IMR-90 (cell line): ENCODE data around the gene SIRT7. TPM values are rescaled to one million over a fixed set of nuclear protein-coding genes. Genes with fewer than 3 reads are reported as not detected.

Source experiments
- ATAC-seq: fragments of 200-7000 bp; cut with Tn5 transposase; 2 replicates; pipeline ENCODE4 v1.9.1; 2020; ENCODE audit warnings: low read depth, mild to moderate bottlenecking, moderate library complexity
- BruUV-seq: library from RNA; stranded (reverse); fragments of 400-500 nt; replicated peaks from 2 replicates; lab custom pipeline; 2021; lab: Mats Ljungman, UMichigan
- CTCF ChIA-PET: fragments of 300-600 bp; formaldehyde crosslinking; extraction: SDS; loops from one replicate; lab custom pipeline; 2021; ENCODE audit warnings: antibody characterized with exemption; lab: Yijun Ruan, JAX
- POLR2A ChIA-PET: fragments of 300-600 bp; sonication (Branson Sonifier 250); formaldehyde crosslinking; loops from one replicate; lab custom pipeline; 2022; ENCODE audit warnings: antibody characterized with exemption; ENCODE audit not compliant: unreplicated experiment; lab: Charles Lee
- DNase-seq: peaks from one replicate; pipeline ENCODE4 v3.0.0; 2013
- H2AFZ ChIP-seq: replicated peaks from 2 replicates; pipeline ENCODE3; 2013; ENCODE audit warnings: low read length, mild to moderate bottlenecking; ENCODE audit not compliant: poor library complexity
- H2AK5ac ChIP-seq: 2 replicates; pipeline ENCODE4 v1.6.1; 2013; ENCODE audit warnings: low read depth, low read length, inconsistent platforms
- H2AK9ac ChIP-seq: replicated peaks from 2 replicates; pipeline ENCODE3; 2013; ENCODE audit warnings: mild to moderate bottlenecking, low read depth, low read length, moderate library complexity; ENCODE audit not compliant: poor library complexity
- H2BK120ac ChIP-seq: 2 replicates; pipeline ENCODE4 v1.6.1; 2013; ENCODE audit warnings: low read depth, low read length, inconsistent platforms
- H2BK15ac ChIP-seq: 3 replicates; pipeline ENCODE4 v1.6.1; 2013; ENCODE audit warnings: low read depth, low read length, inconsistent platforms
- H2BK20ac ChIP-seq: 2 replicates; pipeline ENCODE4 v1.6.1; 2013; ENCODE audit warnings: low read depth, mild to moderate bottlenecking, inconsistent platforms, low read length, moderate library complexity
- H2BK5ac ChIP-seq: 2 replicates; pipeline ENCODE4 v1.6.1; 2013; ENCODE audit warnings: mild to moderate bottlenecking, low read depth, low read length, inconsistent platforms; ENCODE audit not compliant: poor library complexity, severe bottlenecking
- H3K14ac ChIP-seq: replicated peaks from 2 replicates; pipeline ENCODE4 v1.6.1; 2013; ENCODE audit warnings: low read depth, low read length, inconsistent platforms
- H3K18ac ChIP-seq: 2 replicates; pipeline ENCODE4 v1.6.1; 2013; ENCODE audit warnings: low read depth, low read length, control low read depth
- H3K23ac ChIP-seq: 2 replicates; pipeline ENCODE4 v1.6.1; 2013; ENCODE audit warnings: low read depth, low read length, inconsistent platforms
- H3K27ac ChIP-seq: 2 replicates; pipeline ENCODE4 v1.5.1; 2013; ENCODE audit warnings: mild to moderate bottlenecking, control low read depth, low read length; ENCODE audit not compliant: insufficient read depth
- H3K27me3 ChIP-seq: 2 replicates; pipeline ENCODE4 v1.6.1; 2013; ENCODE audit warnings: low read length; ENCODE audit not compliant: control insufficient read depth, insufficient read depth
- H3K36me3 ChIP-seq: 2 replicates; pipeline ENCODE4 v1.6.1; 2013; ENCODE audit warnings: low read length, mixed read lengths; ENCODE audit not compliant: control insufficient read depth, insufficient read depth
- H3K4ac ChIP-seq: 2 replicates; pipeline ENCODE4 v1.6.1; 2013; ENCODE audit warnings: low read depth, low read length, inconsistent platforms
- H3K4me1 ChIP-seq: 2 replicates; pipeline ENCODE4 v1.6.1; 2013; ENCODE audit warnings: low read length, mixed read lengths; ENCODE audit not compliant: control insufficient read depth, insufficient read depth
- H3K4me2 ChIP-seq: 2 replicates; pipeline ENCODE4 v1.6.1; 2013; ENCODE audit warnings: low read depth, mild to moderate bottlenecking, control low read depth, low read length, moderate library complexity
- H3K4me3 ChIP-seq: 2 replicates; pipeline ENCODE4 v1.5.1; 2013; ENCODE audit warnings: low read depth, mild to moderate bottlenecking, control low read depth, low read length, moderate library complexity; ENCODE audit not compliant: insufficient read depth
- H3K56ac ChIP-seq: 2 replicates; pipeline ENCODE4 v1.6.1; 2013; ENCODE audit warnings: low read length, inconsistent platforms; ENCODE audit not compliant: insufficient read depth; ENCODE audit errors: extremely low read depth
- H3K79me1 ChIP-seq, 2 experiments: 2 replicates each; pipeline ENCODE4 v1.6.1; 2013; ENCODE audit warnings: low read length in 2 of 2, inconsistent platforms in 1 of 2, low read depth in 1 of 2
- H3K9ac ChIP-seq: 2 replicates; pipeline ENCODE4 v1.6.1; 2013; ENCODE audit warnings: low read depth, low read length, control low read depth
- H3K9me1 ChIP-seq: 2 replicates; pipeline ENCODE4 v1.6.1; 2013; ENCODE audit warnings: low read length, inconsistent platforms; ENCODE audit not compliant: insufficient read depth
- H3K9me3 ChIP-seq: 2 replicates; pipeline ENCODE4 v1.6.1; 2013; ENCODE audit warnings: low read length; ENCODE audit not compliant: control insufficient read depth, insufficient read depth
- H4K20me1 ChIP-seq: 2 replicates; pipeline ENCODE4 v1.6.1; 2013; ENCODE audit warnings: low read length, inconsistent platforms; ENCODE audit not compliant: insufficient read depth
- H4K5ac ChIP-seq: 2 replicates; pipeline ENCODE4 v1.6.1; 2013; ENCODE audit warnings: mild to moderate bottlenecking, low read depth, low read length, control low read depth
- H4K8ac ChIP-seq, 2 experiments: 2 replicates each; pipeline ENCODE4 v1.6.1; 2013; ENCODE audit warnings: low read depth in 2 of 2, low read length in 2 of 2, control low read depth in 1 of 2, inconsistent platforms in 1 of 2
- H4K91ac ChIP-seq: 2 replicates; pipeline ENCODE4 v1.6.1; 2013; ENCODE audit warnings: low read depth, low read length, inconsistent platforms; ENCODE audit not compliant: insufficient read depth
- BHLHE40 ChIP-seq: fragments of 150-350 bp; IDR thresholded peaks from 2 replicates; pipeline ENCODE4 v1.6.1; 2016; ENCODE audit warnings: mild to moderate bottlenecking, low read depth, low read length
- CEBPB ChIP-seq: IDR thresholded peaks from 2 replicates; pipeline ENCODE4 v1.6.1; 2012; ENCODE audit warnings: low read depth, low read length, improper control_type of control experiment
- CHD1 ChIP-seq: IDR thresholded peaks from 2 replicates; pipeline ENCODE4 v1.6.1; 2012; ENCODE audit warnings: low read depth, low read length, improper control_type of control experiment
- CTCF ChIP-seq: conservative IDR thresholded peaks from 2 replicates; pipeline ENCODE4 v1.5.1; 2012; ENCODE audit warnings: mild to moderate bottlenecking, low read depth, low read length, improper control_type of control experiment
- MAFK ChIP-seq: IDR thresholded peaks from 2 replicates; pipeline ENCODE4 v1.6.1; 2012; ENCODE audit warnings: low read depth, low read length, improper control_type of control experiment
- MXI1 ChIP-seq: IDR thresholded peaks from 2 replicates; pipeline ENCODE4 v1.6.1; 2012; ENCODE audit warnings: low read depth, mild to moderate bottlenecking, low read length, moderate library complexity, borderline replicate concordance
- NFE2L2 ChIP-seq: fragments of 150-350 bp; IDR thresholded peaks from 2 replicates; pipeline ENCODE4 v1.6.1; 2016; ENCODE audit warnings: low read depth, mild to moderate bottlenecking, low read length
- POLR2A ChIP-seq: IDR thresholded peaks from 2 replicates; pipeline ENCODE4 v1.6.1; 2012; ENCODE audit warnings: mild to moderate bottlenecking, low read depth, low read length
- RAD21 ChIP-seq: IDR thresholded peaks from 2 replicates; pipeline ENCODE4 v1.6.1; 2012; ENCODE audit warnings: low read length, improper control_type of control experiment
- RCOR1 ChIP-seq: IDR thresholded peaks from 2 replicates; pipeline ENCODE4 v1.6.1; 2012; ENCODE audit warnings: mild to moderate bottlenecking, low read length, improper control_type of control experiment; ENCODE audit not compliant: insufficient replicate concordance
- SMC3 ChIP-seq: fragments of 150-350 bp; IDR thresholded peaks from 2 replicates; pipeline ENCODE4 v1.6.1; 2016; ENCODE audit warnings: low read depth, mild to moderate bottlenecking, antibody characterized with exemption, low read length, moderate library complexity
- WGBS, 2 experiments: methylation state at CpG; one replicate each; pipeline versions ENCODE4 v1.1.5 to v1.1.7; 2013; ENCODE audit warnings: missing lambda C conversion rate in 2 of 2; ENCODE audit not compliant: insufficient read length in 1 of 2; ENCODE audit errors: extremely low coverage in 2 of 2; 5-methylcytosine and 5-hydroxymethylcytosine counted together
- dilution Hi-C: fragments of 300-500 bp; cut with HindIII; formaldehyde crosslinking; loops from one replicate; pipeline ENCODE4 v1.14.3; 2018; ENCODE audit warnings: low sequenced_read_pairs; ENCODE audit not compliant: unreplicated experiment
- in situ Hi-C: fragments of 300-500 bp; cut with MboI; formaldehyde crosslinking; loops from 3 replicates; pipeline ENCODE4 v1.14.3; 2019; ENCODE audit warnings: low sequenced_read_pairs, inconsistent platforms, mixed read lengths
- intact Hi-C: fragments of 100-400 bp; cut with micrococcal nuclease; formaldehyde crosslinking; loops from 2 replicates; pipeline ENCODE4 v1.10.0; 2022
- polyA plus RNA-seq, 3 experiments: library from polyadenylated mRNA; depleted of rRNA; stranded (reverse); fragments of >200 nt; gene quantifications; 2 replicates each; pipeline ENCODE4 v1.2.3, GENCODE V29; 2012; ENCODE audit warnings: low replicate concordance in 1 of 3
- total RNA-seq: library from RNA; depleted of rRNA; stranded (reverse); fragments of >200 nt; gene quantifications from 2 replicates; pipeline ENCODE4 v1.2.3, GENCODE V29; 2012
- TF ChIP-seq, protein P1 (sequence below): fragments of 150-350 bp; IDR thresholded peaks from 2 replicates; pipeline ENCODE4 v1.6.1; 2017; ENCODE audit warnings: mild to moderate bottlenecking, antibody characterized with exemption, low read length, low read depth

Gene SIRT7
- total and polyA plus RNA-seq, 2 of the 4 experiments (the other 2 are of a cell fraction), result 14.5 to 19.8 TPM

GRCh38 chr17:81884968-81885367 lies 33.0 kb downstream of the SIRT7 start:
- no peak overlapping the region for H2AFZ ChIP-seq
- no peak overlapping the region for H3K56ac ChIP-seq
- 100% methylated on average over 2 of the region's 5 CpGs; no CpG with 5 or more reads in 1 of the 2 experiments for WGBS, 2 experiments
- no peak for DNase-seq
- no peak overlapping the region for H4K91ac ChIP-seq
- H3K4me3 ChIP-seq, result no peak overlapping the region
- peaks cover 58% of the 10 kb centered on the region for H3K36me3 ChIP-seq
- no peak overlapping the region for H2AK9ac ChIP-seq
- H2BK15ac ChIP-seq, result no peak overlapping the region
- H3K9ac ChIP-seq, result no peak overlapping the region
- ChIA-PET CTCF (no interaction called here), POLR2A (no interaction called here)
- no peak overlapping the region for H3K23ac ChIP-seq
- ATAC-seq, result no peak
- H3K9me3 ChIP-seq, result no peaks in the 10 kb centered on the region
- no peak overlapping the region for H2AK5ac ChIP-seq
- H2BK5ac ChIP-seq, result no peak overlapping the region
- H3K4ac ChIP-seq, result no peak overlapping the region
- no peak overlapping the region for H3K18ac ChIP-seq
- no peak overlapping the region for H3K27ac ChIP-seq
- no peaks in the 10 kb centered on the region for H3K27me3 ChIP-seq
- peaks cover 20% of the 10 kb centered on the region for H4K20me1 ChIP-seq
- no peak overlapping the region for H2BK120ac ChIP-seq
- no peak overlapping the region for H4K5ac ChIP-seq
- H3K79me1 ChIP-seq, result peaks cover 49 to 68% of the 10 kb centered on the region in 2 experiments
- H3K4me2 ChIP-seq, result no peak overlapping the region
- no peak overlapping the region for H4K8ac ChIP-seq
- H3K4me1 ChIP-seq, result no peaks in the 10 kb centered on the region
- intact Hi-C loops, result no loop called here
- no TSS peak for BruUV-seq
- H2BK20ac ChIP-seq, result no peak overlapping the region
- TF ChIP-seq MXI1 (no peak), SMC3 (no peak), CEBPB (no peak), BHLHE40 (no peak), RAD21 (no peak), NFE2L2 (no peak), POLR2A (no peak), RCOR1 (no peak), CTCF (no peak), CHD1 (no peak), MAFK (no peak)
- TF ChIP-seq, protein P1, sequence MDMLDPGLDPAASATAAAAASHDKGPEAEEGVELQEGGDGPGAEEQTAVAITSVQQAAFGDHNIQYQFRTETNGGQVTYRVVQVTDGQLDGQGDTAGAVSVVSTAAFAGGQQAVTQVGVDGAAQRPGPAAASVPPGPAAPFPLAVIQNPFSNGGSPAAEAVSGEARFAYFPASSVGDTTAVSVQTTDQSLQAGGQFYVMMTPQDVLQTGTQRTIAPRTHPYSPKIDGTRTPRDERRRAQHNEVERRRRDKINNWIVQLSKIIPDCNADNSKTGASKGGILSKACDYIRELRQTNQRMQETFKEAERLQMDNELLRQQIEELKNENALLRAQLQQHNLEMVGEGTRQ, result no peak
- H3K9me1 ChIP-seq, result no peaks in the 10 kb centered on the region
- dilution Hi-C loops, result no loop called here
- in situ Hi-C loops, result no loop called here
- H3K14ac ChIP-seq, result no peak overlapping the region
